ENCODE data around the gene OR5B21.

Gene OR5B21

GRCh38 chr11:58493676-58494075 is 14.2 kb downstream of the OR5B21 start:
- no peak for DNase-seq (ENCODE audit: low spot score)

GRCh38 chr11:58490827-58491226 is 17.1 kb downstream of the OR5B21 start:
- DNase-seq (ENCODE audit: low spot score): no peak

GRCh38 chr11:58487170-58487569 is 20.7 kb downstream of the OR5B21 start:
- no peak for DNase-seq (ENCODE audit: low spot score)

GRCh38 chr11:58485961-58486360 is 21.9 kb downstream of the OR5B21 start:
- DNase-seq (ENCODE audit: low spot score): no peak

GRCh38 chr11:58471892-58472291 is 36.0 kb downstream of the OR5B21 start:
- no peak for DNase-seq (ENCODE audit: low spot score)

GRCh38 chr11:58466293-58466692 is 41.6 kb downstream of the OR5B21 start:
- no peak for DNase-seq (ENCODE audit: low spot score)

- DNase-seq (ENCODE audit: low spot score): no peak
These were observed 42.2 kb downstream of the OR5B21 start for GRCh38 chr11:58465690-58466089.

Data from CD4-positive, alpha-beta T cell treated with Interleukin-6 at 100 ng/mL for 8 hours (primary cell).